Liver (tissue), 3 donors: ENCODE results near the gene PRKACG.

Experiments used
- JUND ChIP-seq, 2 donors: IDR thresholded peaks; 2 replicates each; pipeline ENCODE4 v1.6.1; 2016; ENCODE audit warnings: antibody characterized with exemption in 2 of 2
- NR2F2 ChIP-seq: IDR thresholded peaks from 2 replicates; pipeline ENCODE4 v1.6.1; 2016; ENCODE audit warnings: antibody characterized with exemption
- SP1 ChIP-seq: IDR thresholded peaks from 2 replicates; pipeline ENCODE4 v1.6.1; 2018; ENCODE audit warnings: antibody characterized with exemption, mild to moderate bottlenecking
- TAF1 ChIP-seq: conservative IDR thresholded peaks from 2 replicates; pipeline ENCODE4 v1.6.1; 2016; ENCODE audit warnings: antibody characterized with exemption, mild to moderate bottlenecking
- TF ChIP-seq, protein P1 (sequence below): IDR thresholded peaks from 2 replicates; pipeline ENCODE4 v1.6.1; 2016; ENCODE audit warnings: antibody characterized with exemption, mild to moderate bottlenecking
- TF ChIP-seq, protein P2 (sequence below): fragments of 150-350 bp; IDR thresholded peaks from 2 replicates; pipeline ENCODE4 v1.5.1; 2017; ENCODE audit warnings: improper control_type of control experiment, low read depth, low read length; ENCODE audit not compliant: missing input control
- TF ChIP-seq, protein P3 (sequence below): IDR thresholded peaks from 2 replicates; pipeline ENCODE4 v1.6.1; 2016; ENCODE audit warnings: antibody characterized with exemption
- donor health status: healthy.
- donor health status: healthy.

DNA sequence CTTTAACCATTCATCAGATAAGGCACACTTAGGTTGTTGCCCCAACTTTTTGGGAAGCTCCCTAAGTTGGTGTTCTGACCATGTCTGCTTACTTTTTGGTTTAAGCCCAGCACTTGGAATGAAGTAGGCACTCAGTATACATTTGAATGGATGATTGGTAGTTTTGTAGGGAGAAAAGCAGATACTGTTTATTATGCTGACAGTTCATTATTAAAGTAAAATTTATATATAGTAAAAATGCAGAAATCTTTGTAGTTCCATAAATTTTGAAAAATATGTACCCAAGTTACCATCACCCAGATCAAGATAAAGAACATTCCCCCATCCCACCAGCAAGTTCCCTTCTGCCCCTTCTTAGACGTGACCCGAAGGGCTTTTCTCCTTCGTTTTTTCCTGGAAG, 35.4 kb downstream of the PRKACG start:
- TF ChIP-seq, protein P1, sequence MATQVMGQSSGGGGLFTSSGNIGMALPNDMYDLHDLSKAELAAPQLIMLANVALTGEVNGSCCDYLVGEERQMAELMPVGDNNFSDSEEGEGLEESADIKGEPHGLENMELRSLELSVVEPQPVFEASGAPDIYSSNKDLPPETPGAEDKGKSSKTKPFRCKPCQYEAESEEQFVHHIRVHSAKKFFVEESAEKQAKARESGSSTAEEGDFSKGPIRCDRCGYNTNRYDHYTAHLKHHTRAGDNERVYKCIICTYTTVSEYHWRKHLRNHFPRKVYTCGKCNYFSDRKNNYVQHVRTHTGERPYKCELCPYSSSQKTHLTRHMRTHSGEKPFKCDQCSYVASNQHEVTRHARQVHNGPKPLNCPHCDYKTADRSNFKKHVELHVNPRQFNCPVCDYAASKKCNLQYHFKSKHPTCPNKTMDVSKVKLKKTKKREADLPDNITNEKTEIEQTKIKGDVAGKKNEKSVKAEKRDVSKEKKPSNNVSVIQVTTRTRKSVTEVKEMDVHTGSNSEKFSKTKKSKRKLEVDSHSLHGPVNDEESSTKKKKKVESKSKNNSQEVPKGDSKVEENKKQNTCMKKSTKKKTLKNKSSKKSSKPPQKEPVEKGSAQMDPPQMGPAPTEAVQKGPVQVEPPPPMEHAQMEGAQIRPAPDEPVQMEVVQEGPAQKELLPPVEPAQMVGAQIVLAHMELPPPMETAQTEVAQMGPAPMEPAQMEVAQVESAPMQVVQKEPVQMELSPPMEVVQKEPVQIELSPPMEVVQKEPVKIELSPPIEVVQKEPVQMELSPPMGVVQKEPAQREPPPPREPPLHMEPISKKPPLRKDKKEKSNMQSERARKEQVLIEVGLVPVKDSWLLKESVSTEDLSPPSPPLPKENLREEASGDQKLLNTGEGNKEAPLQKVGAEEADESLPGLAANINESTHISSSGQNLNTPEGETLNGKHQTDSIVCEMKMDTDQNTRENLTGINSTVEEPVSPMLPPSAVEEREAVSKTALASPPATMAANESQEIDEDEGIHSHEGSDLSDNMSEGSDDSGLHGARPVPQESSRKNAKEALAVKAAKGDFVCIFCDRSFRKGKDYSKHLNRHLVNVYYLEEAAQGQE = no peak
- TF ChIP-seq, protein P2, sequence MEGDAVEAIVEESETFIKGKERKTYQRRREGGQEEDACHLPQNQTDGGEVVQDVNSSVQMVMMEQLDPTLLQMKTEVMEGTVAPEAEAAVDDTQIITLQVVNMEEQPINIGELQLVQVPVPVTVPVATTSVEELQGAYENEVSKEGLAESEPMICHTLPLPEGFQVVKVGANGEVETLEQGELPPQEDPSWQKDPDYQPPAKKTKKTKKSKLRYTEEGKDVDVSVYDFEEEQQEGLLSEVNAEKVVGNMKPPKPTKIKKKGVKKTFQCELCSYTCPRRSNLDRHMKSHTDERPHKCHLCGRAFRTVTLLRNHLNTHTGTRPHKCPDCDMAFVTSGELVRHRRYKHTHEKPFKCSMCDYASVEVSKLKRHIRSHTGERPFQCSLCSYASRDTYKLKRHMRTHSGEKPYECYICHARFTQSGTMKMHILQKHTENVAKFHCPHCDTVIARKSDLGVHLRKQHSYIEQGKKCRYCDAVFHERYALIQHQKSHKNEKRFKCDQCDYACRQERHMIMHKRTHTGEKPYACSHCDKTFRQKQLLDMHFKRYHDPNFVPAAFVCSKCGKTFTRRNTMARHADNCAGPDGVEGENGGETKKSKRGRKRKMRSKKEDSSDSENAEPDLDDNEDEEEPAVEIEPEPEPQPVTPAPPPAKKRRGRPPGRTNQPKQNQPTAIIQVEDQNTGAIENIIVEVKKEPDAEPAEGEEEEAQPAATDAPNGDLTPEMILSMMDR = no peak
- TF ChIP-seq SP1 = no peak
- no peak for TF ChIP-seq NR2F2
- TF ChIP-seq, protein P3, sequence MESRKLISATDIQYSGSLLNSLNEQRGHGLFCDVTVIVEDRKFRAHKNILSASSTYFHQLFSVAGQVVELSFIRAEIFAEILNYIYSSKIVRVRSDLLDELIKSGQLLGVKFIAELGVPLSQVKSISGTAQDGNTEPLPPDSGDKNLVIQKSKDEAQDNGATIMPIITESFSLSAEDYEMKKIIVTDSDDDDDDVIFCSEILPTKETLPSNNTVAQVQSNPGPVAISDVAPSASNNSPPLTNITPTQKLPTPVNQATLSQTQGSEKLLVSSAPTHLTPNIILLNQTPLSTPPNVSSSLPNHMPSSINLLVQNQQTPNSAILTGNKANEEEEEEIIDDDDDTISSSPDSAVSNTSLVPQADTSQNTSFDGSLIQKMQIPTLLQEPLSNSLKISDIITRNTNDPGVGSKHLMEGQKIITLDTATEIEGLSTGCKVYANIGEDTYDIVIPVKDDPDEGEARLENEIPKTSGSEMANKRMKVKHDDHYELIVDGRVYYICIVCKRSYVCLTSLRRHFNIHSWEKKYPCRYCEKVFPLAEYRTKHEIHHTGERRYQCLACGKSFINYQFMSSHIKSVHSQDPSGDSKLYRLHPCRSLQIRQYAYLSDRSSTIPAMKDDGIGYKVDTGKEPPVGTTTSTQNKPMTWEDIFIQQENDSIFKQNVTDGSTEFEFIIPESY = no peak
- TF ChIP-seq TAF1 = no peak
- no peak for TF ChIP-seq JUND (IDR thresholded peaks at IDR 0.05)
